Glomerular visceral epithelial cell (primary cell): ENCODE results near the gene CLSTN1.
"Not testable (repeated sequence)": the region's sequence is repeated elsewhere in the genome, so short reads cannot be mapped to it uniquely, and the experiment has no call there.

Source experiments
- DNase-seq: peaks from one replicate; pipeline ENCODE4 v3.0.0-alpha.2; 2016; ENCODE audit errors: extremely low spot score

CLSTN1 gene

GRCh38 chr1:9797049-9797448 lies 26.7 kb downstream of the CLSTN1 start:
- DNase-seq, result no peak

GRCh38 chr1:9794081-9794480 lies 29.7 kb downstream of the CLSTN1 start:
- no peak for DNase-seq

GRCh38 chr1:9793291-9793690 lies 30.5 kb downstream of the CLSTN1 start:
- no peak for DNase-seq

- peak; percentile 53 for DNase-seq
Observed at GRCh38 chr1:9792156-9793042, 31.4 kb downstream of the CLSTN1 start.

- DNase-seq, result not testable (repeated sequence)
Observed at GRCh38 chr1:9789700-9790099, 34.1 kb downstream of the CLSTN1 start.

GRCh38 chr1:9787702-9788101 lies 36.1 kb downstream of the CLSTN1 start:
- DNase-seq, result no peak

- peak; percentile 45 for DNase-seq
Observed at GRCh38 chr1:9785406-9785805, 38.4 kb downstream of the CLSTN1 start.

- DNase-seq, result peak; percentile 67
Observed at GRCh38 chr1:9784508-9785133, 39.1 kb downstream of the CLSTN1 start.

GRCh38 chr1:9782897-9783296 lies 40.9 kb downstream of the CLSTN1 start:
- no peak for DNase-seq

GRCh38 chr1:9782116-9782751 lies 41.5 kb downstream of the CLSTN1 start:
- no peak for DNase-seq

- DNase-seq, result no peak
Observed at GRCh38 chr1:9780554-9781110, 43.1 kb downstream of the CLSTN1 start.

- no peak for DNase-seq
Observed at GRCh38 chr1:9778905-9779304, 44.9 kb downstream of the CLSTN1 start.

- no peak for DNase-seq
Observed at GRCh38 chr1:9776685-9777084, 47.1 kb downstream of the CLSTN1 start.

- DNase-seq, result no peak
Observed at GRCh38 chr1:9774712-9775679, 48.8 kb downstream of the CLSTN1 start.

GRCh38 chr1:9770298-9770697 lies 53.5 kb downstream of the CLSTN1 start:
- DNase-seq, result no peak

- DNase-seq, result no peak
Observed at GRCh38 chr1:9768983-9769382, 54.8 kb downstream of the CLSTN1 start.

GRCh38 chr1:9767964-9768668 lies 55.6 kb downstream of the CLSTN1 start:
- DNase-seq, result no peak

GRCh38 chr1:9766759-9767442 lies 56.9 kb downstream of the CLSTN1 start:
- DNase-seq, result peak; percentile 93

- DNase-seq, result no peak
Observed at GRCh38 chr1:9764550-9764949, 59.2 kb downstream of the CLSTN1 start.

GRCh38 chr1:9763914-9764313 lies 59.9 kb downstream of the CLSTN1 start:
- DNase-seq, result no peak
